ENCODE data around the gene KRT6A. TPM values are rescaled to one million over a fixed set of nuclear protein-coding genes. Genes with fewer than 3 reads are reported as not detected.

KRT6A gene
- total RNA-seq, 1 experiment from 2014 or later: 55.9 TPM

DNA sequence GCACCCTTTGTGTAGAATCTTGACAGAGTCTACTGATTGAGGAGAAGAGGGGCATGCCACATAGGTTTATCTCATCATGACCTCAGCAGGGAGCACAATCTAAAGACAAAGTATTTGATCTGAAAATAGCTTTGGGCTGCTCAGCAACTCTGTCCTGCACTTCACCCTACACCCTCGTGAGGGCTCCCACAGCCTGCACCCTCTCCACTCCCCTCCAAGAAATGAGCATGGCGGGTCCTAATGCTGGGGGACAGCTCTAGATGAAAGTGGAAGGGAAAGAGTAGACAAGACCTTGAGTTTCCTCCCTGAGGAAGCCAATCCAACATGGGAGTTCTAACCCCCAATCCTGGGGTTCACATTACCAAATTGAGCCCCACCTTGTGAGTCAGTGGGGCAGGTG lies 37.8 kb upstream of the KRT6A start:
- Histone ChIP-seq H3K27ac (no peak overlapping the region), H2AFZ (no peak overlapping the region), H3K4me2 (no peak overlapping the region), H3K4me1 (replicated peaks; ENCODE audit: insufficient read depth) (no peaks in the 10 kb centered on the region), H3K27me3 (ENCODE audit: insufficient read depth, low read depth) (no peaks in the 10 kb centered on the region), H3K36me3 (ENCODE audit: low read depth) (no peaks in the 10 kb centered on the region), H4K20me1 (ENCODE audit: insufficient read depth) (no peaks in the 10 kb centered on the region), H3F3A (ENCODE audit: insufficient read depth, low read depth) (no peaks in the 10 kb centered on the region), H3K9me3 (ENCODE audit: insufficient read depth, low read depth) (no peaks in the 10 kb centered on the region), H3K79me2 (ENCODE audit: low read depth) (no peaks in the 10 kb centered on the region), H3K4me3 (no peak overlapping the region), H3K9me2 (ENCODE audit: insufficient read depth) (no peaks in the 10 kb centered on the region)
- POLR2A ChIA-PET (ENCODE audit: unreplicated experiment): no interaction called here
- CTCF ChIA-PET: no interaction called here
- TF ChIP-seq EZH2 (IDR thresholded peaks at IDR 0.05; ENCODE audit: low read depth): no peak
- TF ChIP-seq, protein P1, sequence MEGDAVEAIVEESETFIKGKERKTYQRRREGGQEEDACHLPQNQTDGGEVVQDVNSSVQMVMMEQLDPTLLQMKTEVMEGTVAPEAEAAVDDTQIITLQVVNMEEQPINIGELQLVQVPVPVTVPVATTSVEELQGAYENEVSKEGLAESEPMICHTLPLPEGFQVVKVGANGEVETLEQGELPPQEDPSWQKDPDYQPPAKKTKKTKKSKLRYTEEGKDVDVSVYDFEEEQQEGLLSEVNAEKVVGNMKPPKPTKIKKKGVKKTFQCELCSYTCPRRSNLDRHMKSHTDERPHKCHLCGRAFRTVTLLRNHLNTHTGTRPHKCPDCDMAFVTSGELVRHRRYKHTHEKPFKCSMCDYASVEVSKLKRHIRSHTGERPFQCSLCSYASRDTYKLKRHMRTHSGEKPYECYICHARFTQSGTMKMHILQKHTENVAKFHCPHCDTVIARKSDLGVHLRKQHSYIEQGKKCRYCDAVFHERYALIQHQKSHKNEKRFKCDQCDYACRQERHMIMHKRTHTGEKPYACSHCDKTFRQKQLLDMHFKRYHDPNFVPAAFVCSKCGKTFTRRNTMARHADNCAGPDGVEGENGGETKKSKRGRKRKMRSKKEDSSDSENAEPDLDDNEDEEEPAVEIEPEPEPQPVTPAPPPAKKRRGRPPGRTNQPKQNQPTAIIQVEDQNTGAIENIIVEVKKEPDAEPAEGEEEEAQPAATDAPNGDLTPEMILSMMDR (conservative IDR thresholded peaks at IDR 0.05): no peak
- BruUV-seq (replicated peaks): no TSS peak
- intact Hi-C loops (cut with micrococcal nuclease; ENCODE audit: unreplicated experiment): no loop called here
- no peak for DNase-seq

DNA sequence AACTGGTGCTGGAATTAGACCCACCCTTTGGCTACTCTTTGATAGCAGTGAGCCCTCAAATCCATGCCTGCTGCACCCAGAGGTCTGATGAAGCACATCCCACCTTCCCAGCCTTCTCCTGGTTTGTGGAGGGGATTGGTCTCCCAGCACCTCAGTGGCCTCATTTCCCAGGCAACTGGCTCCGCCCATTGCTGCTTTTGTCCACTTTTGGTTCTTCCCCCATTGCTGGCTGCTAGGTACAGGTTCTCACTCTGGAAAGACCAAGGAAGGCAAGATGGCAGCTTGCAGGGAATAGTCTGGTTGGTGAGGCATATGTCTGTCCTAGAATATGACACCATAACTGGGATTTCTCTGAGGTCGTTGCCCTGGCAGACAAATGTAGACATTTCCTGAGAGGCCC lies 37.3 kb upstream of the KRT6A start:
- no peak overlapping the region for H3K4me2 ChIP-seq
- H3K27ac ChIP-seq: no peak overlapping the region
- ChIA-PET CTCF (no interaction called here), POLR2A (ENCODE audit: unreplicated experiment) (no interaction called here)
- H3K9me2 ChIP-seq (ENCODE audit: insufficient read depth): no peaks in the 10 kb centered on the region
- H3K27me3 ChIP-seq (ENCODE audit: insufficient read depth, low read depth): no peaks in the 10 kb centered on the region
- TF ChIP-seq, protein P1 (conservative IDR thresholded peaks at IDR 0.05): no peak
- TF ChIP-seq EZH2 (IDR thresholded peaks at IDR 0.05; ENCODE audit: low read depth): no peak
- no TSS peak for BruUV-seq (replicated peaks)
- intact Hi-C loops (cut with micrococcal nuclease; ENCODE audit: unreplicated experiment): no loop called here
- no peaks in the 10 kb centered on the region for H4K20me1 ChIP-seq (ENCODE audit: insufficient read depth)
- H2AFZ ChIP-seq: no peak overlapping the region
- H3K79me2 ChIP-seq (ENCODE audit: low read depth): no peaks in the 10 kb centered on the region
- H3K4me3 ChIP-seq: no peak overlapping the region
- no peaks in the 10 kb centered on the region for H3K9me3 ChIP-seq (ENCODE audit: insufficient read depth, low read depth)
- DNase-seq: no peak
- no peaks in the 10 kb centered on the region for H3F3A ChIP-seq (ENCODE audit: insufficient read depth, low read depth)
- no peaks in the 10 kb centered on the region for H3K36me3 ChIP-seq (ENCODE audit: low read depth)
- peaks cover 5% of the 10 kb centered on the region for H3K4me1 ChIP-seq (replicated peaks; ENCODE audit: insufficient read depth)

DNA sequence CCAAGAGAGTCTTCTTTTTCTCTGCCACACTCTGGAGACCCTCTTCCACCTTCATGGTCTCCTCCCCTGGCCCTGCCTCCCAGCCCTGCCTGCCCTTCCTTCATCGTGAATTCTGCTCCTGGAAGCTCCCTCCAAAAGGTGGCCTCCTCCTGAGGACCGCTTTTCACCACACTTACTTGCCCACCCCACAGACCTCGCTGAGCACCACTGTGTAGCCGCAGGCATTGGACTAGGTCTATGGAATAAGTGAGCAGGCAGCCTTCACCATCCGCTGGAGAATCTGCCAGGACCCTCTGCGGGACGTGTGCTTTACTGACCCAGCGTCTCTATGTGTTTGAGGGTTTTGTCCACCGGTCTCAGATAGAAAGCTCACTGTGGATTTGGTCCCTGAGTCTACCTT lies 36.8 kb upstream of the KRT6A start:
- H3F3A ChIP-seq (ENCODE audit: insufficient read depth, low read depth): no peaks in the 10 kb centered on the region
- no peak overlapping the region for H2AFZ ChIP-seq
- ChIA-PET POLR2A (ENCODE audit: unreplicated experiment) (no interaction called here), CTCF (interaction anchor here (0.6 kb wide), 1 partner anchor 22 kb away, joined by 3 read pairs; no protein-coding TSS in a partner anchor)
- no peaks in the 10 kb centered on the region for H3K9me3 ChIP-seq (ENCODE audit: insufficient read depth, low read depth)
- H3K4me1 ChIP-seq (replicated peaks; ENCODE audit: insufficient read depth): peaks cover 10% of the 10 kb centered on the region
- H3K4me3 ChIP-seq: no peak overlapping the region
- intact Hi-C loops (cut with micrococcal nuclease; ENCODE audit: unreplicated experiment): loop anchor here (10.0 kb wide), 1 partner anchor 445 kb away; no protein-coding TSS in a partner anchor
- H3K36me3 ChIP-seq (ENCODE audit: low read depth): no peaks in the 10 kb centered on the region
- no peaks in the 10 kb centered on the region for H4K20me1 ChIP-seq (ENCODE audit: insufficient read depth)
- no peak overlapping the region for H3K4me2 ChIP-seq
- no peak overlapping the region for H3K27ac ChIP-seq
- H3K9me2 ChIP-seq (ENCODE audit: insufficient read depth): no peaks in the 10 kb centered on the region
- no peaks in the 10 kb centered on the region for H3K79me2 ChIP-seq (ENCODE audit: low read depth)
- BruUV-seq (replicated peaks): no TSS peak
- TF ChIP-seq, protein P1 (conservative IDR thresholded peaks at IDR 0.05): no peak
- no peak for TF ChIP-seq EZH2 (IDR thresholded peaks at IDR 0.05; ENCODE audit: low read depth)
- H3K27me3 ChIP-seq (ENCODE audit: insufficient read depth, low read depth): no peaks in the 10 kb centered on the region
- DNase-seq: peak in 1 of 2 experiments; percentile 25

All from PC-9 (cell line).